ENCODE data around the gene CD3D. TPM values are rescaled to one million over a fixed set of nuclear protein-coding genes. Genes with fewer than 3 reads are reported as not detected.

CD3D gene
- polyA plus RNA-seq, 1 donor from 2014 or later: not detected

DNA sequence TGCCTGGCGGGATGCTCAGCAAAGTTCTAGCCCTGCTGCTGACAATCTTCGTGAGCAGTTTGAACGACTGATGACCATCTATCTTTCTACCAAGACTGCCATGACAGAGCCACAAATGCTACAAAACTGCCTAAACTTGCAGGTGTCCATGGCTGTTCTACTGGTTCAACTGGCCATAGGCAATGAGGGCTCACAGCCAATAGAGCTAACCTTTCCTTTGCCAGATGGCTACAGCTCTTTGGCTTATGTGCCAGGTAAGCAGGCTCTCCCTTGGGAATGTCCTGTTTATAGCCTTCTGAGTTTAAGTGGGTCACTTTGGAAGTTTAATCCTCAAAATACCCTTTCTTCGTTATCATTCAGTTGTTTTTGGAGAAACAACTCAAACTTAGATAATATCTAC lies 37.0 kb upstream of the CD3D start:
- H3K27me3 ChIP-seq (ENCODE audit: insufficient read depth, low read depth, low read length): no peaks in the 10 kb centered on the region
- H2AFZ ChIP-seq (ENCODE audit: low read depth, low read length): no peak overlapping the region
- no peaks in the 10 kb centered on the region for H4K20me1 ChIP-seq (ENCODE audit: insufficient read depth)
- no peak overlapping the region for H3K27ac ChIP-seq (ENCODE audit: low read length)
- H3K9ac ChIP-seq (ENCODE audit: low read length): no peak overlapping the region
- no peaks in the 10 kb centered on the region for H3F3A ChIP-seq (ENCODE audit: insufficient read depth, low read length, poor library complexity, severe bottlenecking)
- H3K79me2 ChIP-seq (replicated peaks; ENCODE audit: insufficient read depth, low read length): no peaks in the 10 kb centered on the region
- TF ChIP-seq EZH2 (IDR thresholded peaks at IDR 0.05; ENCODE audit: borderline replicate concordance, insufficient read depth, low read length, poor library complexity, severe bottlenecking): no peak
- TF ChIP-seq CTCF (IDR thresholded peaks at IDR 0.05; ENCODE audit: poor library complexity, severe bottlenecking): no peak
- no peak for TF ChIP-seq EP300 (conservative IDR thresholded peaks at IDR 0.05; ENCODE audit: poor library complexity, severe bottlenecking)
- no peak for TF ChIP-seq RAD21 (conservative IDR thresholded peaks at IDR 0.05)
- TF ChIP-seq POLR2AphosphoS5 (IDR thresholded peaks at IDR 0.05): no peak
- no peak for TF ChIP-seq TAF1 (IDR thresholded peaks at IDR 0.05; ENCODE audit: low read depth)
- TF ChIP-seq MXI1 (conservative IDR thresholded peaks at IDR 0.05; ENCODE audit: poor library complexity, severe bottlenecking): no peak
- TF ChIP-seq REST (IDR thresholded peaks at IDR 0.05; ENCODE audit: borderline replicate concordance): no peak
- no peak for TF ChIP-seq SMC3 (conservative IDR thresholded peaks at IDR 0.05; ENCODE audit: poor library complexity)
- H3K4me2 ChIP-seq (ENCODE audit: low read length): no peak overlapping the region
- H3K9me3 ChIP-seq (ENCODE audit: low read length): no peaks in the 10 kb centered on the region
- no peak overlapping the region for H3K4me3 ChIP-seq (ENCODE audit: low read length)
- H3K9me2 ChIP-seq (ENCODE audit: insufficient read depth, low read length): no peaks in the 10 kb centered on the region
- H3K36me3 ChIP-seq (ENCODE audit: insufficient read depth, low read length): no peaks in the 10 kb centered on the region

DNA sequence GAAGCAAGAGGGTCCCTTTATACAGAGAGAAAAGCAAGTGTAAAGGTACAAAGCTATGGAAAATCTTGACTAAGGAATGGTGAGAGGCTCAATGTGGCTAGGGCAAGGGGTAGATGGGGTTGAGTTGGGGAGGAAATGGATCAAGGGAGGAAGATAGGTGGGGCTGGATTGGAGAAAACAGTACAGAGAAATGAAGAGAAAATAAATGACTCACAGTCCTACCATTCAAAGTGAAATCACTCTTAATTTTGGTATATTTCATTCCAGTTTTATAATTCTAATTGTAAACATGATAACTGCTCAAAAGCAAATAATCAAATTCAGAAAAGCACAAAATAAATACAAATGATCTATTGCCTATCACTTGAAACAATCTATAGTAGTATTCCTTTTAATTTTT lies 33.5 kb upstream of the CD3D start:
- TF ChIP-seq EZH2 (IDR thresholded peaks at IDR 0.05; ENCODE audit: borderline replicate concordance, insufficient read depth, low read length, poor library complexity, severe bottlenecking) (no peak), SMC3 (conservative IDR thresholded peaks at IDR 0.05; ENCODE audit: poor library complexity) (no peak), TAF1 (IDR thresholded peaks at IDR 0.05; ENCODE audit: low read depth) (no peak), RAD21 (conservative IDR thresholded peaks at IDR 0.05) (no peak), REST (IDR thresholded peaks at IDR 0.05; ENCODE audit: borderline replicate concordance) (no peak)
- Histone ChIP-seq H3K36me3 (ENCODE audit: insufficient read depth, low read length) (peaks cover 3% of the 10 kb centered on the region), H3F3A (ENCODE audit: insufficient read depth, low read length, poor library complexity, severe bottlenecking) (no peaks in the 10 kb centered on the region), H3K4me2 (ENCODE audit: low read length) (no peak overlapping the region), H3K79me2 (replicated peaks; ENCODE audit: insufficient read depth, low read length) (no peaks in the 10 kb centered on the region), H3K27me3 (ENCODE audit: insufficient read depth, low read depth, low read length) (no peaks in the 10 kb centered on the region), H2AFZ (ENCODE audit: low read depth, low read length) (no peak overlapping the region), H3K9ac (ENCODE audit: low read length) (no peak overlapping the region), H3K4me3 (ENCODE audit: low read length) (no peak overlapping the region), H3K27ac (ENCODE audit: low read length) (no peak overlapping the region), H3K9me2 (ENCODE audit: insufficient read depth, low read length) (no peaks in the 10 kb centered on the region), H3K9me3 (ENCODE audit: low read length) (no peaks in the 10 kb centered on the region), H4K20me1 (ENCODE audit: insufficient read depth) (no peaks in the 10 kb centered on the region)
